HG02623 (cell line): Measurements from ENCODE around the gene SPINT2.
"Not testable (repeated sequence)": the region's sequence is repeated elsewhere in the genome, so short reads cannot be mapped to it uniquely, and the experiment has no call there.

Source experiments
- ATAC-seq: cut with Tn5 transposase; IDR thresholded peaks from one replicate; pipeline ENCODE4 v1.9.1; 2021; ENCODE audit warnings: moderate library complexity; ENCODE audit not compliant: unreplicated experiment

Gene SPINT2, protein sequence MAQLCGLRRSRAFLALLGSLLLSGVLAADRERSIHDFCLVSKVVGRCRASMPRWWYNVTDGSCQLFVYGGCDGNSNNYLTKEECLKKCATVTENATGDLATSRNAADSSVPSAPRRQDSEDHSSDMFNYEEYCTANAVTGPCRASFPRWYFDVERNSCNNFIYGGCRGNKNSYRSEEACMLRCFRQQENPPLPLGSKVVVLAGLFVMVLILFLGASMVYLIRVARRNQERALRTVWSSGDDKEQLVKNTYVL

DNA sequence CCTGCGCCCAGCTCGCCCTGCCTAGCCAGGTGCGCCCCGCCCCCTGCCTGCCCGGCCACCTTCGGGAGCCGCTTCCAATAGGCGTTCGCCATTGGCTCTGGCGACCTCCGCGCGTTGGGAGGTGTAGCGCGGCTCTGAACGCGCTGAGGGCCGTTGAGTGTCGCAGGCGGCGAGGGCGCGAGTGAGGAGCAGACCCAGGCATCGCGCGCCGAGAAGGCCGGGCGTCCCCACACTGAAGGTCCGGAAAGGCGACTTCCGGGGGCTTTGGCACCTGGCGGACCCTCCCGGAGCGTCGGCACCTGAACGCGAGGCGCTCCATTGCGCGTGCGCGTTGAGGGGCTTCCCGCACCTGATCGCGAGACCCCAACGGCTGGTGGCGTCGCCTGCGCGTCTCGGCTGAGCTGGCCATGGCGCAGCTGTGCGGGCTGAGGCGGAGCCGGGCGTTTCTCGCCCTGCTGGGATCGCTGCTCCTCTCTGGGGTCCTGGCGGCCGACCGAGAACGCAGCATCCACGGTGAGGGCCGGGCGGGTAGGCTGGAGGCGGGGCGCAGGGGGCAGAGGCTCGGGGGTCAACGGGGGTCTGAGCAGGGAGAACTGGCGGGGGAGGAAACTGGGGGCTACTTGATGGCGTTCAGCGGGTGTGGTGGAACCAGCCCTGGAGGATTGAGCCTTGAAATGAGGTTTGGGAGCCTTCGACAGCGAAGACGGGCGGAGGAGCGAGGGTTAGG lies at the start of gene SPINT2:
TSS of gene SPINT2 (plus strand) at position 88 of the 727 bp plus-strand sequence. CDS start at position 408, 320 bp downstream.
- ATAC-seq = no peak

DNA sequence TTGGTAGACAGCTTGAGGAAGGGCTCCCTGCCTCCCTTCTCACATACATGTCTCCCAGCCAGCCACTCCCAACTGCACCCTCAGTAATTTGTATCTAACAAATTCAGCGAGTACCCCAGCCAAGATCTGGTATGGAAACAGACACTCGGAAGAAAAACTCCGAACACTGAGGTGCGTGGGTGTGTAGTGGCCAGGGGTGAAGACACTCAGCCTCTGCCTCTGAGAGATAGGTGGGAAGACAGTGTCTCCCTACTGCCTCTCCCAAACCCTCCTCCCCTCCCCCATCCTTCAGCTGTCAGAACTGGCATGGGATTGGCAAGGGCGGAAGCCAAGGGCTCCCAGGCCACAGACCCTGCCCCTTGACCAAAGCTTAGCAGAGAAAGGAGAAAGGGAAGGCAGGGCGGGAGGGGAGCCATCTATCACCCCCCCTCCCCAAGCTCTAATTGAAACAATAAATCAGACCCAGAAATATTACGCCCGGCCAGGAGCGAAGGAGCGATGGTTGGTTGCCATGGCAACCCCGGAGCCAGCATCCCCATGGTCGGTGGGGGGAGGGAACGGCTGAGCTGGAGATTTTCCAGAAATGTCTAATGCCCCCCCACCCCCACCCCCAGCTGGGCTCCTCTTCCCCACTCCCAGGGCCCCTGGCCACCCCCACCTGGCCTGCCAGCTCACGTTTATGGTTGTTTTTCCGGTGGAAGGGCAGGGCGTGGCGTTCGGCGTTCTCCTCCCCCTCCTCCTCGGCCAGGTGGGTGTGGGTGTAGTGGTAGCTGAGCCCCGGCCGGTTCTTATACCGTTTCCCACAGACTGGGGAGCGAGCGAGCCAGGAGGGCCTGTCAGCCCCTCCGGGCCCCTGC lies 47.4 kb upstream of the SPINT2 start:
- ATAC-seq = no peak

DNA sequence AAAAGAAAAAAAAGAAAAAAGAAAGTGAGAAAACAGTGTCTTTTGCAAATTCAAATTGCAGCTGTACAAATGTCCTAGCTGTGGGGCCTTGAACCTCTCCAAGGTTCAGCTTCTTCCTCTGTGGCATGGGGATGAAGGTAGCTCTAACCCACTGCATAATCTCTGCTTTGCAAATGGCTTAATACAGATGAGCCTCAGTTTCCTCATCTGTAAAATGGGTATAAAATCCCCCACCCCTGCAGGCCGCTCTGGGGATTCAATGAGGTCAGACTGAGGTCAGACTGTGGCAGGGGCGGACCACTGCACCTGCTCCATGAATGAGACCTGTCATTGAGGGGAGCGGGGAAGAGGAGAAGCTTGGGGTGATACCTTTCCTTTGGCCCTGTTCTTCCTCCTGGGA lies 46.2 kb upstream of the SPINT2 start:
- no peak for ATAC-seq

DNA sequence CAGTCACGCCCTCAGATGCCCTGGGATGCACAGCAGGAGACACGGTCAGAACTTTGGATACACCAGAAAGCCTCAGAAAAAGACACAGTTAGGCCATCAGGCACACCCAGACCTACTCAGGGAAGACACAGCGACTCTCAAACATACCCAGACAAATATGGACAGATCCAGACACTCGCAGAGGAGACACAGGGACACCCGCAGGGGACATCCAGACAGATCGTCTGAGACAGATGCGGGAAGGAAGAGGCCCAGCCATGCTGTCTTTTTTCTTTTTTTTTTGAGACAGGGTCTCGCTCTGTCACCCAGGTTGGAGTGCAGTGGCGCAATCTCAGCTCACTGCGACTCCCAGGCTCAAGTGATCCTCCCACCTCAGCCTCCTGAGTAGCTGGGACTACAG lies 45.2 kb upstream of the SPINT2 start:
- no peak for ATAC-seq

DNA sequence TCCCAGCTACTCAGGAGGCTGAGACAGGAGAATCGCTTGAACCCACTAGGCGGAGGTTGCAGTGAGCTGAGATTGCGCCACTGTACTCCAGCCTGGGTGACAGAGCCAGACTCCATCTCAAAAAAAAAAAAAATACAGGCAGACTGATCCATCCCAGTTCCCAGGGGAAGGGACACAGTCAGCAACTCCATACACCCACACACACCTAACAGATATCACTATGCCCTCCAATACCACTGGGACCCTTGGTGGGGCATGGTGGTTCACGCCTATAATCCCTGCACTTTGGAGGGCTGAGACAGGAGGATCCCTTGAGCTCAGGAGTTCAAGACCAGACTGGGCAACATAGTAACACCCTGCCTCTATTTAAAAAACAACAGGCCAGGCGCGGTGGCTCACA lies 43.0 kb upstream of the SPINT2 start:
- ATAC-seq = no peak

DNA sequence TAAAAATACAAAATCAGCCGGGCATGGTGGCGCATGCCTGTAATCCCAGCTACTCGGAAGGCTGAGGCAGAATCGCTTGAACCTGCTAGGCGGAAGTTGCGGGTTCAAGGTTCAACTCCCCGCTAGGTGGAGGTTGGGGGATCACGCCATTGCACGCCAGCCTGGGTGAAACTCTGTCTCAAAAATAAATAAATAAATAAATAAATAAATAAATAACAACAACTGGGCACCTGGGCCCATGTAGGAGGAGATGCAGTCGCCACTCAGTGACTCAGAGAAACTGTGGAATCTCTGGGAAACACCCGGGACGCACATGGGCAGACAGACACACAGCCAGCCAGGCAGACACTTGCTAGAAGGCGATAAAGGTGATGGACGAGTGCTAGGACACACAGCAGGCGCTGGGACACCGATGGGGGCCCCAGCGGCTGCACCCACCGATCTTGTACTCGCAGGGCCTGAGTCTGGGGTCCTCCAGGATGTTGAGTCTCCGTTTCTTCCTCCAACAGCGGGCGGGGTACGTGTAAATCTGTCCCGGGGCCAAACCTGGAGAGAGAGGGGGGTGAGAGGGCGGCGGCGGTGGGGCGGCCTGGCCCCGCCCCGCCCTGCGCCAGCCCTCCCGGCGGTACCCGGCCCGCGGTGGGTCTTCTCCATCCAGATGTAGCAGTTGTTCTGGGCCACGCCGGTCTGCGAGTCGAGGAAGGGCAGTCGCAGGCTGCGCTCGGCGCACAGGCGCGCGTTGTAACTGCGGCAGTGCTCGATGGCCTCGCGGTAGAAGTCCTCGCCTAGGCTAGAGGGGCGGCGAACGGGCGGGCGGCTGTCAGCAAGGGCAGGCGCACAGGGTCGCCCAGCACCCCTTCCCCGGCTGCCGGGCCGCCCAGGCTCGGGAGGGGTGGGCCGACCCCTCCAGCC lies 42.2 kb upstream of the SPINT2 start:
- no peak for ATAC-seq

DNA sequence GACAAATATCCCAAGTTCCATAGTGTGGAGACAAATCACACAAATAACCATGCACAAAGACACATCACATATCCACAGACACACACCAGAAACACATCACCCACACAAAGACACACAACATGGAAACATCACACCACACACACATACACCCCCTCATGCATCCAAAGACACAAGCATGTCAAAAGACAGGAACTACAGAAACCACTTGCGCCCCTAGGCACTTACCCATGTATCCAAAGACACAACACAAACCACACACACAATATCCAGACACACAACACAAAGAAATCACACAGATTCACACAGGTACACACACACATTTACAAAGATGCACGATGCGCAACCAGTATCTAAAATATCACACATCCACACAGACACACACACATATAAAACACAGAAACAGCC lies 41.3 kb upstream of the SPINT2 start:
- ATAC-seq = no peak

DNA sequence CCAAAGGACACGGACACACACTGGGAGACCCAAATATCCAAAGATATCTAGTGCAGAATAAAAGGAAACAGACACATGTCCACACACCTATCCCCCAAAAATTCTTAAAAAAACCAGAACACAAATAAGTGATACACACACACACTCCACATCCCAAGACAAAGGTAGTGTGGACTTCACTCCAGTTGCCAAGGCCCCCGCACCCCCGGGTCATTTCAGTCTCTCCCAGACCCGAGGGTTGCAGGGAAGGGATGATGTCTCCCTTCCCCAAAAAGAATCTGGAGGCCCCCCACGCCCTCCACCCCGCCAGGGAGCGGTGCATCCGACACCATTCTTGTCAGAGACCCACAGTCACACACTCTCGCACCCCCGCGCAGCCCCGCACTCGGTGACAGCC lies 40.8 kb upstream of the SPINT2 start:
- ATAC-seq = no peak

DNA sequence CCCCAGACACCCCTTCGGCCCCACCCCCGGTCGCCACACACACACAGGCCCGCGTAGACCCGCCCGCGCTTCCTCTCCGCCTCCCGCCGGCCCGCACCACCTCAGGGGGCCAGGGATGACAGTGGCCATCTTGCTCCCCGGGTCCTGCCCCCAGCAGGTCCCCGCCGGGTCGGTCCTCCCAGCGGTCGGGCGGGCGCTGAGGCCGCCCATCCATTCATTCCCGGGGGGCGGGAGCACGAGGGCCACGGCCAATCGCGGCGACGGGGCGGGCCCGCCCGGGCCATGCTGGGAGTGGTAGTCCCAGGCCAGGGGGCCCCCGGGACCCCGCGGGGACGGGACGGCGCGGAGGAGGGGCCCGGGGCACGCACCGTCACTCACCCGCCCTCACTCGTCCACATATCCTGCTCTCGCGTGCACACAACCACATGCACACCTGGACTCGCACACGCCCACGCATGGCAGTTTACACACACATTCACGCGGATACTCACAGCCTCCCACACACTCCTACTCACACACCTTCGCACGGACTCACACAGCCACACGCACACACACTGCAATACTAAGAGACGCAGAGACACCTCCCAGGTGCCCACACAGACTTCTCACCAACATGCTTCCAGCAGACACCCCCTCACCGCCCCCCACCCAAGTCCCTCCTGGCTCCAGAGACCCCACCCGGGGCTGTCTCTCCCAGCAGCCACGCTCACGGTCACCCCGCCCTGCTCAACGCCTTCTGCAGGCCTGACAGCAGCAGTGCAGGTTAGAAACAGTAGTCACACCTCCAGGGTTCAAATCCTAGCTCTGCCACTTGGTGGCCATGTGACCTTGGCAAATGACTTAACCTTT lies 40.1 kb upstream of the SPINT2 start, which contains the start of gene DPF1:
TSS of gene DPF1 (minus strand) at position 209 of the 849 bp plus-strand sequence. CDS start at position 129, 80 bp downstream.
- ATAC-seq = peak; percentile 73

DNA sequence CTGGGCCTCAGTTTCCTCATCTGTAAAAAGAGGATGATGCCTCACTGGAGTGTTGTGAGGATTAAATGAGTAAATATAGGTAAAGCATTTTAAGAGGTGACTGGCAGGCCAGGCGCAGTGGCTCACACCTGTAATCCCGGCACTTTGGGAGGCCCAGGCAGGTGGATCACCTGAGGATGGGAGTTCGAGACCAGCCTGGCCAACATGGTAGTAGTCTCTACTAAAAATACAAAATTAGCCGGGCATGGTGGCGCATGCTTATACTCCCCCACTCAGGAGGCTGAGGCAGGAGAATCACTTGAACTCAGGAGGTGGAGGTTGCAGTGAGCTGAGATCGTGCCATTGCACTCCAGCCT lies 39.5 kb upstream of the SPINT2 start:
- ATAC-seq = not testable (repeated sequence)

DNA sequence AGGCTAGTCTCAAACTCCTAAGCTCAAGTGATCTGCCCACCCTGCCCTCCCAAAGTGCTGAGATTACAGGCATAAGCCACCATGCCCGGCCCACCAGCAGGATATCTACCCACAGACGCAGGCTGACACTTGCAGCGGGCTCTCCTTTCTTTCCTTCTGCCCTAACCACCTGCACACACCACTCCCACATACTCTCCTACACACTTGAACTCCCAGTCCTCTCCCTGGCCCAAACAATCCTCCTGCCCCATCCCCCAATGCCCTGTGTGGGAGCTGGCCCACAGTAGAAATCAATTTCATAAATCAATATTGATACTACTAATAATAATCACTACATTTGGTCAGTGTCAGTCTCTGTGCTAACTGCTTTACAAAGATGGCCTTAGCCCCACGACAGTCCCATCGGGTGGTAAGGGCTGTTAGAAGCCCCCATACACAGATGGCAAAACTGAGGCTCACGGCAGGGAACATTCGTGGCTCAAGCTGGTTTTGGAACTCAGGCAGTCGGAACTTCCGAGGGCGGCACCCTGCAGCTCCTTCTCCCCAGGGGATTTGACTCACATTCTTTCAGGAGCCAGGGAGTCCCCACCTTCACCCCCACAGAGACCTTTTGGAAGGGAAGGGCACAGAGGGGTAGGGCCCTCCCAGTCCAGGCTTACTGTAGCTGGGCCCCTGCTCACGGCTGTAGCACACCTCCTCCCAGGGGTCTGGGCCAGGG lies 36.9 kb upstream of the SPINT2 start:
- no peak for ATAC-seq

DNA sequence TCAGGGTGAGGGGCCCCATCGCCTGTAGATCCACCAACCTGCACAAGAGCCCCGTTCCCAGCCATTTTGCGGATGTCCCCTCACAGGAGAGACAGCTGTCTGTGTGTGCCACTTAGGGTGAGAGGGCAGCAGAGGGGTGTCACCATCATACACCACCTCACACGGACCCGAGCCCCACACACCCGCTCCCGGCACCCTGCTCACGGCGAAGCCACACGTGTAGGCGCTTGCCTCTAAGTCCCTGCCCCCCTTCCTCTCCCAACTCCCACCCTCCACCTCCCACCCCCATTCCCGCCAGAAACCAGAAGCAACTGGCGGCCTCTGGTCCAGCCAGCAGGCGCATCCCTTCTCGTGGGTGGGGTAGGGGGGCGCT lies 36.4 kb upstream of the SPINT2 start:
- no peak for ATAC-seq

DNA sequence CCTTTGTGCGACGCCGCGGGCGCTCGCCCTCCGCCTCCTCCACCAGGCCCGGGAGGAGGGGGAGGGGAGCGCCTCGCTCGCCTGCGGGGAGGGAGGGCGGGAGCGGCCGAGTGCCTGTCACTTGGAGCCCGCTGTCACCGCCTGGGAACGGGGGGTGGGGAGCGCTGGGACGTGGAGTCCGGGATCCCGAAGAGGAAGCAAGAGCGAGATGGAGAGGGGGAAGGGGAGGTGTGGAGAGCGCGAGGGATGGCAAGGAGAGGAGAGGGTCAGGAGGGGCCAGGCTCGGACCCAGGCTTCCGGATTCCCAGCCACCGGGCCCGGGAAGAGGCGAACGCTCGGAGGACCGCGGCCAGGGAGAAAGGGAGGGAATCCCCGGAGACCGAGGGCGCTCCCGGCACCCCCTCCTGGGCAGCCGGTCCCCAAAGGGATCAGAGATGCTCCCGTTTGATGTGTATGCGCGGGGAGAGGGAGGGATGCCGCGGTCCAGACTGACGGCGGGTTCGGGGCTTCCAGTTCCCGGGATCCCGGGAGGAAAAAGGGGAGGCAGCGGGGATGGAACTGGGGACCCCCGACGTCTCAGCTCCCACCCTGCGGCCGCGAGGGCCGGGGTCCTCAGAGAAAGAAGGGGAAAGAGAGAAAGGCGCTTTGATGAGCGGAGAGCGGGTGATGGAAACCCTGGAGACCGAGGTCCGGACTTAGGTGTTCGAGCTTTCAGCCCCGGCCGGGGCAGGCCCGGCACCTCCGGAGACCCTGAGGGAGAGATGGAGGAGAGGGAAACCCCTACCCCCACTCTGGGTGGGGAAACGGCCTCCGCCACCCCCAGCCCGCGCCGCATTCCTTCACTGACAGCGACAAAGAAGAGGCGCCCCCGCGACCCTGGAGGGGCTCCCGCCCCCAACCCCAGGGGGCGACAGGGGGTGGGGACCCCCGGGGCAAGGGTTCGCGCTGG lies 35.6 kb upstream of the SPINT2 start:
- ATAC-seq = no peak

DNA sequence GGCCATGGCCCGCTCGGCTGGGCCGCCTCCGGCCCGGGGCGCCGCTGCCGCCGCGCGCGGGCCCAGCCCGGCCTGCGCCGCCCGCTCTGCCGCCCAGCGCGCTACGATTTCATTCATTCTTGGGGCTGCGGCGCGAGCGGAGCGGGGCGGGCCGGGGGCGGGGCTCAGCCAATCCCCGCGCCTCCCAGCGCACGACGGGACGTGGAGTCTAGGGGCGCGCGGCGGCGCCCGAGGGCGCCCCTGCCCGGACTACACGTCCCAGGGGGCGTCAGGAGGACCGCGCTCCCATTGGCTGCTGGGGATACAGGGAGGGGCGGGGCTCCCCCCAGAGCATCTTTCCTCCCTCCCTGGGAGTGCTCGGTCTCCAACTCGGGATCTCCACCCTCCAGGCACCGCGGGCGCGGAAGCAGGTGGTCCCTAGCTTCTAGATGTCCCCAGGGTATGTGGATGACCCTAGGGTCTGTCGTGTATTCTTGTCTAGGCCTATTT lies 34.7 kb upstream of the SPINT2 start:
- ATAC-seq = peak; percentile 70

DNA sequence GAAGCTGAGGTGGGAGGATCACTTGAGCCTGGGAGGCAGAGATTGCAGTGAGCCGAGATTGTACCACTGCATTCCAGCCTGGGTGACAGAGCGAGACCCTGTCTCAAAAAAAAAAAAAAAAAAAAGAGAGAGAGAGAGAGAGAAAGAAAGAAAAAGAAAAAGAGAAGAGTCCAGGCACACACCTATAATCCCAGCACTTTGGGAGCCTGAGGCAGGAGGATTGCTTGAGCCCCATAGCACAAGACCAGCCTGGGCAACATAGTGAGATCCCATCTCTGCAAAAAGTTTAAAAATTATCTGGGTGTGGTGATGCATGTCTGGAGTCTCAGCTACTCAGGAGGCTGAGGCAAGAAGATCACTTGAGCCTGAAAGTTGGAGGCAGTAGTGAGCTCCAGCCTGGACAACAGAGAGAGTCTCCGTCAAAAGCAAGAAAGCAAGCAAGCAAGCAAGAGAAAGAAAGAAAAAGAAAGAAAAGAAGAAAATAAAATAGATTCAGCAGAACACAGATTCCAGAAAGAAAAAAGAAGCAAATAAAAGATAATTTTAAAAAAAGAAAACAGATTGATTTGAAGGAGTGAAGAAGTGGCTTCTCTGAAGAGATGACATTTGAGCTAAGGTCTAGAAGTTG lies 33.8 kb upstream of the SPINT2 start:
- not testable (repeated sequence) for ATAC-seq

DNA sequence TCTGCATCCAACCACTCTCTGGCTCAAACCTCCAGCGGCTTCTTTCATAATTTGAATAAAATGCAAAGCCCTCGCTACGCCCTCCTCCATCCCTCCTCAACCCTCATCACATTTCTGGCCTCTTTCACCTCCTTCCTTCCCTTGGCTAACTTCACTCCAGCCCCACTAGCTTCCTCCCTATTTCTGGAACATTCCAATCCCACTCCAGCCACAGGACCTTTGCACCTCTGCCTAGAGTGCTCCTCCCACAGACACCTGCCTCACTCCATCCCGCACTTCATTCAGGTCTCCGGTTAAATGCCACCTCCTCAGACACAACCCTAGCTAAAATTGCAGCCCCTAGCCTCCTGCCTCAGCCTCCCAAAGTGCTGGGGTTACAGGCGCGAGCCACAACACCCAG lies 32.5 kb upstream of the SPINT2 start:
- no peak for ATAC-seq

DNA sequence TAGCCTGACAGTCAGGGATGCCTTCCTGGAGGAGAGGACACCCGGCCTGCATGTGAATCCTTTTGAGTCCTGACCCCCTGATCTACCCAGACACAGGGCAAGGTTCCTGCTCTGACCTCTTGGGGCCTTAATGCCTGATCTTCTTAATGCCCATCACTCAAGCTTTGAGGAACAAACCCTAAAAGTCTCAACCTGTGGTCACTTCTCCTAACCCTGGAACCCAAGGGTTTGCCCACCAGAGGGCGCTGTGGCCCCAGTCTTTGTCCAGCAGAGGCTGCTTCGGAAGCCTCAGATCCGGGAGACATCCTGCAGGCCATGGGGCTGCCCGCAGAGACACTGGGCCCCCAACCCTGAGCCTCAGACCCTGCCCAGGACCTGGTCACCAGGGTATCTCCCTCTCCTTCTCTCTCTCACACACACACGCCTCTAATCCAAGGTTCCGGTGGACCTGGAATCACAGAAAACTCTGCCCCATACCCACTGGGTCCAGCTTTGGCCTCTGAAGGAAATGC lies 30.6 kb upstream of the SPINT2 start:
- no peak for ATAC-seq
